ENCODE measurements around the gene KCNK18.

DNA sequence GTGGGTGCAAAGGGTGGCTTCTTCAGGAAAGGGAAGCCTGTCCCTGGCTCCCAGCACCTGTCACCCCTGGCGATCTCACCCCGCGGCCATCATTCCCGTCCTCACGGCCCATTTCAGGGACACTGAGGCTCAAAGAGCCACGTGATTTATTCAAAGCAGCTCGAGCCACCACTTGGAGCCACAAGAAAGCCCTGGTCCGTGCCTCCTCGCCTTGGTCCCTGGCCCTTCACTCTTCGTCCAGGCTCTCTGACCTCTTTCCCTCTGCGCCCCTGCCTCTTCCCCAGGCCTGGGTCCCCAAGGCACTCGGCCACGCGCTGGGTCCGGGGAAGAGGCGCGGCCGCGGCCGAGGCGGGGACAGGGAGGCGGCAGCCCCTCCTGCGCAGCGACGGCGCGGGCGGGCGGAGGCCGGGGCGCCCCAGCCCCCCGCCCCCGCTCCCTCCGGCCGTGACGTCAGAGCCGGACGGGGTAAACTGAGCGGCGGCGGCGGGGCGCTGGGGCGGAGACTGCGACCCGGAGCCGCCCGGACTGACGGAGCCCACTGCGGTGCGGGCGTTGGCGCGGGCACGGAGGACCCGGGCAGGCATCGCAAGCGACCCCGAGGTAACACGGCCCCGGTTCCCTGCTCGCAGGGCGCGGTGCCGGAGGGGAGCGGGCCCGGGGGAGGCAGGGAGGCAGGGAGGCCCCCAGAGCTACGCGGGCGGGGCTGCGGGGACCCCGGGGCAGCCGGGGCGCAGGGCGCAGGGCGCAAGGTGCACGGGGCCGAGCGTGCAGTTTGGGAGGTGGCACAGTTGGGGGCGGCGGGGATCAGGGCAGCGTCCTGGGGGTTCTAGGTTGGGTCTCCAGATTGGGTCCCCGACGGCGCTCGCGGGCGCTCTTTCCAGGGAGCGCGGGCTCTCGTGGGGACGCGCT lies 43.6 kb downstream of the KCNK18 start, which contains the start of gene SLC18A2:
- no peak for TF ChIP-seq POLR2A (IDR thresholded peaks at IDR 0.05)
- TF ChIP-seq CTCF (IDR thresholded peaks at IDR 0.05): no peak
- no peak for TF ChIP-seq POLR2AphosphoS5 (IDR thresholded peaks at IDR 0.05)

Measured in upper lobe of left lung (tissue), 4 donors.